PFSK-1 (cell line): Measurements from ENCODE around the gene KLHDC7B.

Experiments
- FOXP2 ChIP-seq: optimal IDR thresholded peaks from 2 replicates; pipeline ENCODE3; 2011; ENCODE audit warnings: borderline replicate concordance, control low read depth, inconsistent platforms; ENCODE audit not compliant: insufficient read depth; ENCODE audit errors: extremely low read length, extremely low read depth
- POLR2AphosphoS5 ChIP-seq: IDR thresholded peaks from 2 replicates; pipeline ENCODE4 v1.6.1; 2012; ENCODE audit warnings: low read depth, mild to moderate bottlenecking, control low read depth, low read length, moderate library complexity
- SIN3A ChIP-seq: IDR thresholded peaks from 2 replicates; pipeline ENCODE4 v1.6.1; 2012; ENCODE audit warnings: mild to moderate bottlenecking, low read length, moderate library complexity, borderline replicate concordance; ENCODE audit not compliant: insufficient read depth

GRCh38 chr22:50498322-50498890 lies 47.3 kb upstream of the KLHDC7B start:
- no peak for TF ChIP-seq POLR2AphosphoS5
- no peak for TF ChIP-seq SIN3A
- no peak for TF ChIP-seq FOXP2
